DOHH2 (cell line): Measurements from ENCODE around the gene UNC5A.

Experiments used
- H3F3A ChIP-seq: fragments of 200-600 bp; sonication (generic), shearing (Covaris generic); 2 replicates; pipeline ENCODE4 v1.6.0; 2016; ENCODE audit warnings: antibody characterized with exemption, mild to moderate bottlenecking; ENCODE audit not compliant: control insufficient read depth, insufficient read depth
- H3K27ac ChIP-seq: fragments of 200-600 bp; sonication (generic); 2 replicates; pipeline ENCODE4 v1.5.1; 2014; ENCODE audit warnings: low read depth, mild to moderate bottlenecking, low read length, moderate library complexity
- H3K27me3 ChIP-seq: fragments of 200-600 bp; sonication (generic); 2 replicates; pipeline ENCODE4 v1.6.1; 2014; ENCODE audit warnings: mild to moderate bottlenecking, low read length, mixed read lengths; ENCODE audit not compliant: control insufficient read depth
- H3K36me3 ChIP-seq: fragments of 200-600 bp; sonication (generic); 2 replicates; pipeline ENCODE4 v1.6.1; 2014; ENCODE audit warnings: mild to moderate bottlenecking, low read length, moderate library complexity, mixed read lengths; ENCODE audit not compliant: control insufficient read depth
- H3K4me1 ChIP-seq: fragments of 200-600 bp; sonication (generic); 2 replicates; pipeline ENCODE4 v1.6.1; 2014; ENCODE audit warnings: mild to moderate bottlenecking, low read length, mixed read lengths; ENCODE audit not compliant: control insufficient read depth
- H3K4me2 ChIP-seq: fragments of 200-600 bp; sonication (generic); 2 replicates; pipeline ENCODE4 v1.6.0; 2014; ENCODE audit warnings: mild to moderate bottlenecking, low read length, moderate library complexity
- H3K4me3 ChIP-seq: fragments of 200-600 bp; sonication (generic); 2 replicates; pipeline ENCODE4 v1.5.1; 2014; ENCODE audit warnings: mild to moderate bottlenecking, low read length, mixed read lengths
- H3K79me2 ChIP-seq: fragments of 200-600 bp; sonication (generic); 2 replicates; pipeline ENCODE4 v1.6.1; 2014; ENCODE audit warnings: mild to moderate bottlenecking, low read length, mixed read lengths; ENCODE audit not compliant: control insufficient read depth
- H3K9me2 ChIP-seq: fragments of 200-600 bp; sonication (generic); replicated peaks from 2 replicates; pipeline ENCODE4 v1.6.1; 2014; ENCODE audit warnings: mild to moderate bottlenecking, low read length, mixed read lengths; ENCODE audit not compliant: control insufficient read depth
- H3K9me3 ChIP-seq: fragments of 200-600 bp; sonication (generic); 2 replicates; pipeline ENCODE4 v1.6.1; 2014; ENCODE audit warnings: antibody characterized with exemption, low read length, mixed read lengths; ENCODE audit not compliant: control insufficient read depth, insufficient read depth
- H4K20me1 ChIP-seq: fragments of 200-600 bp; sonication (generic); 2 replicates; pipeline ENCODE4 v1.6.0; 2014; ENCODE audit warnings: low read depth, mild to moderate bottlenecking, antibody characterized with exemption, low read length, moderate library complexity; ENCODE audit not compliant: control insufficient read depth, insufficient read depth
- EZH2phosphoT487 ChIP-seq: fragments of 200-600 bp; sonication (generic); IDR thresholded peaks from 2 replicates; pipeline ENCODE4 v1.6.1; 2017; ENCODE audit warnings: borderline replicate concordance, mild to moderate bottlenecking, antibody characterized with exemption, low read length, moderate library complexity, mixed read lengths
- TF ChIP-seq, protein P1 (sequence below): fragments of 200-600 bp; sonication (generic); IDR thresholded peaks from one replicate; pipeline ENCODE4 v1.5.1; 2014; ENCODE audit warnings: antibody characterized with exemption, mild to moderate bottlenecking, low read depth, low read length; ENCODE audit not compliant: poor library complexity, severe bottlenecking

The UNC5A gene

DNA sequence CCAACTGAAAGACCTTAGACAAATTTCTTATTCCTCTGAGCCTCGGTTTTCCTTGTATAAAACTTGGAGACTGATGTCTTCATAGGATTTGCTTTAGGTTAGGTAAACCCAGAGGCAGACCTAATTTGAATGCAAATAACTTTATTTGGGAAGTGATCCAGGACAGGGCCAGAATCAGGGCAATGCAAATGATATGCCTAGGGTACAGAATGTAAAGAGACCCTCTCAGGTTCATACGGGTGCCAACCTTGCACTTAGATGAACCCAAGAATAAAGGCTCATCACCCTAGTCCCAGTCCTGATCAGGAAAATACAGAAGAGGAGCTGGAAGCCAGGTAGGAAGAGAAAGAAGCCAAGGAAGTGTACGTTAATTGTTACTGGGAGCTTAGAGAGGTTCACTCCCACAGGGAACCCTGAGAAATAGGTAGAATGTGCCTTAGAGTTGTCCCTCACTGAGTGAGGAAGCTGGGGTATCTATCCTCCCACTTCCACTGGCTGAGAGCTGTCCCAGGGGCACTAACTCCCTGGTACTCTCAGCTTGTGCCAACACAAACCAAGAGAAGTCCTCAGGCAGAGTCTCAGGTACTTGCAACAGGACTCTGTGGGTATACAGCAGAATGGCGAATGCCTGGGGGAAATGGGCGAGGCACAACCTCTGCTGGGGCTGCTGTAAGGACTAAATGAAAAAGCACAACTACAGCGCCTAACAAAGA is 91.9 kb downstream of the UNC5A start:
- Histone ChIP-seq H3K36me3 (peaks cover 42% of the 10 kb centered on the region), H3K9me3 (no peaks in the 10 kb centered on the region), H3K9me2 (no peaks in the 10 kb centered on the region), H3K4me1 (no peaks in the 10 kb centered on the region), H3K27ac (no peak overlapping the region), H3K4me2 (no peak overlapping the region), H3K4me3 (no peak overlapping the region), H3F3A (peaks cover 3% of the 10 kb centered on the region; the same call in 1 of the 2 replicates), H3K79me2 (no peaks in the 10 kb centered on the region), H4K20me1 (no peaks in the 10 kb centered on the region), H3K27me3 (no peaks in the 10 kb centered on the region)
- TF ChIP-seq, protein P1, sequence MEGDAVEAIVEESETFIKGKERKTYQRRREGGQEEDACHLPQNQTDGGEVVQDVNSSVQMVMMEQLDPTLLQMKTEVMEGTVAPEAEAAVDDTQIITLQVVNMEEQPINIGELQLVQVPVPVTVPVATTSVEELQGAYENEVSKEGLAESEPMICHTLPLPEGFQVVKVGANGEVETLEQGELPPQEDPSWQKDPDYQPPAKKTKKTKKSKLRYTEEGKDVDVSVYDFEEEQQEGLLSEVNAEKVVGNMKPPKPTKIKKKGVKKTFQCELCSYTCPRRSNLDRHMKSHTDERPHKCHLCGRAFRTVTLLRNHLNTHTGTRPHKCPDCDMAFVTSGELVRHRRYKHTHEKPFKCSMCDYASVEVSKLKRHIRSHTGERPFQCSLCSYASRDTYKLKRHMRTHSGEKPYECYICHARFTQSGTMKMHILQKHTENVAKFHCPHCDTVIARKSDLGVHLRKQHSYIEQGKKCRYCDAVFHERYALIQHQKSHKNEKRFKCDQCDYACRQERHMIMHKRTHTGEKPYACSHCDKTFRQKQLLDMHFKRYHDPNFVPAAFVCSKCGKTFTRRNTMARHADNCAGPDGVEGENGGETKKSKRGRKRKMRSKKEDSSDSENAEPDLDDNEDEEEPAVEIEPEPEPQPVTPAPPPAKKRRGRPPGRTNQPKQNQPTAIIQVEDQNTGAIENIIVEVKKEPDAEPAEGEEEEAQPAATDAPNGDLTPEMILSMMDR: no peak
- TF ChIP-seq EZH2phosphoT487: no peak

DNA sequence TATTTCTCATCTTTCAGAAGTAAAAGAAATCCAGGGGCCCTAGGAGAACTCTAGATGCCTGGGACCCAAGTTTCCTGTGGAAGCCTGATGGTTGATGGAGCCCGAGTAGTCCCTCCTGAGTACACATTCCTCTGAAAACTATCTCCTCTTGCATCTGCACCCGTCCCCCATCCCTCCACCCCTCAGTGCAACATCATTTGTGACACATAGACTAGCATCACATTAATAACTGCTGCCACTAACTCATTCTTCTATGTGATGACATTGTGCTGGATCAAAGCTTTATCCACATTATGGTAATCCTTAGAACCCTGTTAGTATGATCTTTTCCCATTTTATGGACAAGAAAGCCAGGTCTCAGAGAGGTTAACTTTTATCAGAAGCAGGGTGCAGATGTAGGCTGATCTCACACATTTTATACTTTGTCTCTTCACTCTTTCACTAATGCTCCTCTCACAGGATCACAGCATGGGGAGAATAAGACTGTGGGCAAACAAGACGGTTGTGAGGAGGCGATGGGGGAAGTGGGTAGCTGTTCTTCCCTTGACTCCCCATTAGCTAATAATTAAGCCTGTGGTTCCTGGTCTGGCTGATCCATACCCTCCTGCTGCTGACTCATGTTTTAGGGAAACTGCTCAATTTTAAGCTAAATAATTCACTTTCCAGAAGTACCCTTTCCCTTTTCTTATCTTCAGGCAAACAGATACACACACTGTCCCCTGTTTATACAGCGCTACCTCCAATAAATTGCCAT is 92.7 kb downstream of the UNC5A start:
- Histone ChIP-seq H4K20me1 (no peaks in the 10 kb centered on the region), H3K4me2 (no peak overlapping the region), H3K4me3 (no peak overlapping the region), H3K36me3 (peaks cover 51% of the 10 kb centered on the region), H3K79me2 (no peaks in the 10 kb centered on the region), H3K9me3 (no peaks in the 10 kb centered on the region), H3K27ac (no peak overlapping the region), H3F3A (peaks cover 3% of the 10 kb centered on the region; the same call in 1 of the 2 replicates), H3K9me2 (no peaks in the 10 kb centered on the region), H3K27me3 (no peaks in the 10 kb centered on the region), H3K4me1 (no peaks in the 10 kb centered on the region)
- TF ChIP-seq, protein P1: no peak
- TF ChIP-seq EZH2phosphoT487: no peak

DNA sequence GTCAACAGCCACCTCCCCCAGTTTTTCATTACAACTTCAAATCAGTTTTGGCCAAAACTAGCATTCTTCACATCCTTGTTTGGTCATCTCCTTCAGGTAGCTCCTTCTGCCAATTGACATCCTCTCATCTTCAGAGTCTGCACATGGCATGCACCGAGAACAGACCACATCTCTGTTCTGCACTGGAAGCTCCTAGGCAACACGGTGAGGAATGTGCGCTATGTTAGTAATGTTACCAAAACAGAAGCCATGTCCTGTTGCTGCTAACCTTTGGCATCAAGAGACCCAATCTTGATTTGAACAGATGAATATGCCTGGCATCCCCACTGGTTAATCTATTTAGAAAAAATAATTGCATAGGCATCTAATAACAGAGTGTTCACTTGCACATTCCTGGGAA is 93.9 kb downstream of the UNC5A start:
- no peaks in the 10 kb centered on the region for H3K4me1 ChIP-seq
- H3K36me3 ChIP-seq: peaks cover 61% of the 10 kb centered on the region
- H4K20me1 ChIP-seq: no peaks in the 10 kb centered on the region
- TF ChIP-seq, protein P1: no peak
- no peak for TF ChIP-seq EZH2phosphoT487
- H3K9me3 ChIP-seq: no peaks in the 10 kb centered on the region
- no peaks in the 10 kb centered on the region for H3K79me2 ChIP-seq
- H3F3A ChIP-seq: peaks cover 3% of the 10 kb centered on the region; the same call in 1 of the 2 replicates
- H3K27ac ChIP-seq: no peak overlapping the region
- no peaks in the 10 kb centered on the region for H3K9me2 ChIP-seq
- H3K4me3 ChIP-seq: no peak overlapping the region
- no peaks in the 10 kb centered on the region for H3K27me3 ChIP-seq
- no peak overlapping the region for H3K4me2 ChIP-seq
